ENCODE results near the gene LYSMD1. TPM values are rescaled to one million over a fixed set of nuclear protein-coding genes. Genes with fewer than 3 reads are reported as not detected.

LYSMD1 gene
- total RNA-seq, 5 donors from 2014 or later (not counting 1 experiment from before 2014, with no cell fraction given) = 0.68 to 3.2 (median 2.3) TPM

GRCh38 chr1:151133018-151133806 is 32.5 kb downstream of the LYSMD1 start:
- peaks cover 2 to 11% of the 10 kb centered on the region in 2 experiments for H3K4me1 ChIP-seq (ENCODE audit: control insufficient read depth in 1 of 2, extremely low read depth in 1 of 2, insufficient read depth in 2 of 2, low read length in 2 of 2)
- H3K36me3 Mint-ChIP-seq = peaks cover 6% of the 10 kb centered on the region
- peaks cover 0 to 13% of the 10 kb centered on the region in 2 experiments for H3K27me3 ChIP-seq (replicated peaks in 1 of 2; ENCODE audit: control insufficient read depth in 2 of 2, extremely low read depth in 1 of 2, insufficient read depth in 2 of 2, low read length in 1 of 2)
- no peak overlapping the region for H3K4me3 ChIP-seq (ENCODE audit: control insufficient read depth in 1 of 2, extremely low read depth in 1 of 2, low read length in 1 of 2)
- H3K27ac Mint-ChIP-seq = no peak overlapping the region
- no peak for DNase-seq
- ChIA-PET POLR2A (no interaction called here), CTCF (interaction anchor here in 1 of 2 donors (0.6 kb wide), 1 partner anchor 248 kb away, joined by 3 read pairs; no protein-coding TSS in a partner anchor)
- H3K9me3 ChIP-seq = no peaks in the 10 kb centered on the region
- no peak overlapping the region for H3K27ac ChIP-seq (ENCODE audit: low read length)
- no peak overlapping the region for H3K4me3 Mint-ChIP-seq
- peaks cover 0 to 4% of the 10 kb centered on the region in 2 donors for H3K27me3 Mint-ChIP-seq
- H3K36me3 ChIP-seq (ENCODE audit: control insufficient read depth in 2 of 2, extremely low read depth in 1 of 2, insufficient read depth in 1 of 2, low read length in 1 of 2) = no peaks in the 10 kb centered on the region
- no peak for ATAC-seq (replicated peaks in 1 of 4)
- 97% methylated on average over 49 of the region's 65 CpGs for WGBS (ENCODE audit: insufficient coverage)
- H3K9me3 Mint-ChIP-seq = no peaks in the 10 kb centered on the region
- H3K4me1 Mint-ChIP-seq = peaks cover 7 to 14% (median 13%) of the 10 kb centered on the region in 3 donors

- Mint-ChIP-seq H3K36me3 (peaks cover 6% of the 10 kb centered on the region), H3K4me1 (peaks cover 7 to 14% (median 13%) of the 10 kb centered on the region in 3 donors), H3K27ac (no peak overlapping the region), H3K27me3 (peaks cover 0 to 4% of the 10 kb centered on the region in 2 donors), H3K9me3 (no peaks in the 10 kb centered on the region), H3K4me3 (peak overlapping the region in 2 of 3 donors; percentile 71 to 77)
- no peak overlapping the region for H3K4me3 ChIP-seq (ENCODE audit: control insufficient read depth in 1 of 2, extremely low read depth in 1 of 2, low read length in 1 of 2)
- peaks cover 2 to 11% of the 10 kb centered on the region in 2 experiments for H3K4me1 ChIP-seq (ENCODE audit: control insufficient read depth in 1 of 2, extremely low read depth in 1 of 2, insufficient read depth in 2 of 2, low read length in 2 of 2)
- H3K36me3 ChIP-seq (ENCODE audit: control insufficient read depth in 2 of 2, extremely low read depth in 1 of 2, insufficient read depth in 1 of 2, low read length in 1 of 2) = no peaks in the 10 kb centered on the region
- ChIA-PET POLR2A (no interaction called here), CTCF (no interaction called here)
- no peaks in the 10 kb centered on the region for H3K9me3 ChIP-seq
- peaks cover 0 to 13% of the 10 kb centered on the region in 2 experiments for H3K27me3 ChIP-seq (replicated peaks in 1 of 2; ENCODE audit: control insufficient read depth in 2 of 2, extremely low read depth in 1 of 2, insufficient read depth in 2 of 2, low read length in 1 of 2)
- no peak overlapping the region for H3K27ac ChIP-seq (ENCODE audit: low read length)
- ATAC-seq (replicated peaks in 1 of 4) (no peak), DNase-seq (no peak)
- 97% methylated on average over 61 of the region's 74 CpGs for WGBS (ENCODE audit: insufficient coverage)
These were observed 33.2 kb downstream of the LYSMD1 start for GRCh38 chr1:151132335-151133017.

GRCh38 chr1:151131701-151132334 is 33.9 kb downstream of the LYSMD1 start:
- ATAC-seq (replicated peaks in 1 of 4) = no peak

GRCh38 chr1:151130987-151131586 is 34.6 kb downstream of the LYSMD1 start:
- H3K4me1 Mint-ChIP-seq = peaks cover 7 to 14% (median 13%) of the 10 kb centered on the region in 3 donors
- H3K36me3 Mint-ChIP-seq = no peaks in the 10 kb centered on the region
- H3K4me3 Mint-ChIP-seq = peak overlapping the region; percentile 71 to 77 (median 76)
- peak overlapping the region; percentile 27 to 64 for H3K4me3 ChIP-seq (ENCODE audit: control insufficient read depth in 1 of 2, extremely low read depth in 1 of 2, low read length in 1 of 2)
- CTCF ChIA-PET = interaction anchor here (0.6 to 1.5 kb wide), 6 partner anchors 15 to 535 kb away, joined by 3 to 8 read pairs (median 4); no protein-coding TSS in a partner anchor
- peak overlapping the region; percentile 52 to 82 for H3K27ac Mint-ChIP-seq
- H3K36me3 ChIP-seq (ENCODE audit: control insufficient read depth in 2 of 2, extremely low read depth in 1 of 2, insufficient read depth in 1 of 2, low read length in 1 of 2) = peaks cover 0 to under 1% of the 10 kb centered on the region in 2 donors
- H3K27ac ChIP-seq (ENCODE audit: low read length) = no peak overlapping the region
- peaks cover 2 to 11% of the 10 kb centered on the region in 2 experiments for H3K4me1 ChIP-seq (ENCODE audit: control insufficient read depth in 1 of 2, extremely low read depth in 1 of 2, insufficient read depth in 2 of 2, low read length in 2 of 2)
- peak; percentile 97 to 100 (median 99) for ATAC-seq (replicated peaks in 1 of 4)
- H3K9me3 ChIP-seq = no peaks in the 10 kb centered on the region
- H3K27me3 Mint-ChIP-seq = peaks cover 0 to 4% of the 10 kb centered on the region in 2 donors
- WGBS (ENCODE audit: insufficient coverage) = 19% methylated on average over 44 of the region's 45 CpGs
- H3K9me3 Mint-ChIP-seq = no peaks in the 10 kb centered on the region
- peak; percentile 55 to 91 (median 81) for DNase-seq
- POLR2A ChIA-PET = interaction anchor here (0.5 to 0.7 kb wide), 4 partner anchors 11 to 156 kb away, joined by 3 to 8 read pairs (median 6); partner anchors contain the start of gene CERS2 (in 1 of the 2)
- H3K27me3 ChIP-seq (replicated peaks in 1 of 2; ENCODE audit: control insufficient read depth in 2 of 2, extremely low read depth in 1 of 2, insufficient read depth in 2 of 2, low read length in 1 of 2) = peaks cover 0 to 13% of the 10 kb centered on the region in 2 experiments

More at GRCh38 chr1:151131701-151132334, 33.9 kb downstream of the LYSMD1 start:
- peaks cover 0 to 4% of the 10 kb centered on the region in 2 donors for H3K27me3 Mint-ChIP-seq
- peaks cover 5% of the 10 kb centered on the region for H3K36me3 Mint-ChIP-seq
- no peak for DNase-seq
- Histone ChIP-seq H3K27ac (ENCODE audit: low read length) (no peak overlapping the region), H3K4me3 (ENCODE audit: control insufficient read depth in 1 of 2, extremely low read depth in 1 of 2, low read length in 1 of 2) (peak overlapping the region; percentile 27 to 64), H3K4me1 (ENCODE audit: control insufficient read depth in 1 of 2, extremely low read depth in 1 of 2, insufficient read depth in 2 of 2, low read length in 2 of 2) (peaks cover 2 to 11% of the 10 kb centered on the region in 2 experiments), H3K27me3 (replicated peaks in 1 of 2; ENCODE audit: control insufficient read depth in 2 of 2, extremely low read depth in 1 of 2, insufficient read depth in 2 of 2, low read length in 1 of 2) (peaks cover 0 to 13% of the 10 kb centered on the region in 2 experiments), H3K9me3 (no peaks in the 10 kb centered on the region), H3K36me3 (ENCODE audit: control insufficient read depth in 2 of 2, extremely low read depth in 1 of 2, insufficient read depth in 1 of 2, low read length in 1 of 2) (no peaks in the 10 kb centered on the region)
- H3K27ac Mint-ChIP-seq = peak overlapping the region; percentile 24 to 82
- H3K4me1 Mint-ChIP-seq = peaks cover 7 to 14% (median 13%) of the 10 kb centered on the region in 3 donors
- 81% methylated on average over 27 of the region's 39 CpGs for WGBS (ENCODE audit: insufficient coverage)
- peak overlapping the region; percentile 71 to 77 (median 76) for H3K4me3 Mint-ChIP-seq
- ChIA-PET CTCF (interaction anchor here (0.6 to 1.5 kb wide), 6 partner anchors 16 to 536 kb away, joined by 3 to 8 read pairs (median 4); no protein-coding TSS in a partner anchor), POLR2A (interaction anchor here (0.5 to 0.7 kb wide), 3 partner anchors 10 to 98 kb away, joined by 3 to 4 read pairs (median 3); no protein-coding TSS in a partner anchor)
- H3K9me3 Mint-ChIP-seq = no peaks in the 10 kb centered on the region

- Histone ChIP-seq H3K27me3 (replicated peaks in 1 of 2; ENCODE audit: control insufficient read depth in 2 of 2, extremely low read depth in 1 of 2, insufficient read depth in 2 of 2, low read length in 1 of 2) (peaks cover 0 to 13% of the 10 kb centered on the region in 2 experiments), H3K27ac (ENCODE audit: low read length) (no peak overlapping the region), H3K9me3 (no peaks in the 10 kb centered on the region), H3K4me3 (ENCODE audit: control insufficient read depth in 1 of 2, extremely low read depth in 1 of 2, low read length in 1 of 2) (no peak overlapping the region), H3K36me3 (ENCODE audit: control insufficient read depth in 2 of 2, extremely low read depth in 1 of 2, insufficient read depth in 1 of 2, low read length in 1 of 2) (peaks cover 0 to 7% of the 10 kb centered on the region in 2 donors), H3K4me1 (ENCODE audit: control insufficient read depth in 1 of 2, extremely low read depth in 1 of 2, insufficient read depth in 2 of 2, low read length in 2 of 2) (peaks cover 2 to 11% of the 10 kb centered on the region in 2 experiments)
- ChIA-PET CTCF (interaction anchor here in 1 of 2 donors (0.7 kb wide), 1 partner anchor 55 kb away, joined by 4 read pairs; no protein-coding TSS in a partner anchor), POLR2A (interaction anchor here in 1 of 2 donors (0.6 kb wide), 1 partner anchor 210 kb away, joined by 3 read pairs; no protein-coding TSS in a partner anchor)
- Mint-ChIP-seq H3K9me3 (no peaks in the 10 kb centered on the region), H3K4me3 (no peak overlapping the region), H3K4me1 (peaks cover 7 to 21% (median 16%) of the 10 kb centered on the region in 3 donors), H3K36me3 (peaks cover 8% of the 10 kb centered on the region), H3K27me3 (peaks cover 0 to 4% of the 10 kb centered on the region in 2 donors), H3K27ac (no peak overlapping the region)
- WGBS (ENCODE audit: insufficient coverage) = 98% methylated on average over 5 of the region's 6 CpGs
- DNase-seq (no peak), ATAC-seq (replicated peaks in 1 of 4) (no peak)
These were observed 36.9 kb downstream of the LYSMD1 start for GRCh38 chr1:151128800-151129199.

Measured in T-cell (primary cell).